Liver (tissue), 9 donors: Measurements from ENCODE around the gene SLF1. TPM values are rescaled to one million over a fixed set of nuclear protein-coding genes. Genes with fewer than 3 reads are reported as not detected.
A peak's percentile ranks its signal among the peaks of the same experiment; 100 is the strongest.
"Not testable (repeated sequence)": the region's sequence is repeated elsewhere in the genome, so short reads cannot be mapped to it uniquely, and the experiment has no call there.

Experiments
- DNase-seq: peaks from one replicate; pipeline ENCODE4 v3.0.0-alpha.2; 2017; ENCODE audit warnings: low spot score
- H3K27ac ChIP-seq, 2 donors: one replicate each; pipeline ENCODE4 v1.7.0; 2013; ENCODE audit warnings: inconsistent platforms in 2 of 2, low read length in 2 of 2, control low read depth in 1 of 2, low read depth in 1 of 2, mild to moderate bottlenecking in 1 of 2
- H3K27me3 ChIP-seq, 4 donors: one replicate each; pipeline versions ENCODE4 v1.6.1 to v1.7.0; 2013; ENCODE audit warnings: low read length in 3 of 4, inconsistent platforms in 1 of 4, mild to moderate bottlenecking in 1 of 4, moderate library complexity in 1 of 4; ENCODE audit not compliant: control insufficient read depth in 4 of 4, insufficient read depth in 4 of 4
- H3K36me3 ChIP-seq, 4 donors: one replicate each; pipeline versions ENCODE4 v1.6.1 to v1.7.0; 2013; ENCODE audit warnings: low read length in 3 of 4, mild to moderate bottlenecking in 3 of 4, low read depth in 1 of 4, moderate library complexity in 1 of 4; ENCODE audit not compliant: control insufficient read depth in 4 of 4, insufficient read depth in 3 of 4
- H3K4me1 ChIP-seq, 4 donors: one replicate each; pipeline versions ENCODE4 v1.6.1 to v1.7.0; 2013; ENCODE audit warnings: low read length in 3 of 4, mild to moderate bottlenecking in 3 of 4, moderate library complexity in 1 of 4; ENCODE audit not compliant: control insufficient read depth in 4 of 4, insufficient read depth in 4 of 4
- H3K4me3 ChIP-seq, 3 donors: one replicate each; pipeline versions ENCODE4 v1.6.1 to v1.7.0; 2013; ENCODE audit warnings: low read length in 3 of 3, control low read depth in 1 of 3, low read depth in 1 of 3, mild to moderate bottlenecking in 1 of 3
- H3K9ac ChIP-seq, 2 donors: one replicate each; pipeline ENCODE4 v1.7.0; 2013; ENCODE audit warnings: low read length in 2 of 2, mild to moderate bottlenecking in 2 of 2, moderate library complexity in 2 of 2, control low read depth in 1 of 2, low read depth in 1 of 2
- H3K9me3 ChIP-seq, 4 donors: one replicate each; pipeline versions ENCODE4 v1.6.1 to v1.7.0; 2013; ENCODE audit warnings: low read length in 3 of 4; ENCODE audit not compliant: control insufficient read depth in 4 of 4
- ATF3 ChIP-seq: IDR thresholded peaks from 2 replicates; pipeline ENCODE4 v1.6.1; 2016; ENCODE audit warnings: antibody characterized with exemption
- CTCF ChIP-seq: fragments of 150-350 bp; IDR thresholded peaks from 2 replicates; pipeline ENCODE4 v1.5.1; 2017; ENCODE audit warnings: improper control_type of control experiment, low read depth, low read length; ENCODE audit not compliant: missing input control
- EGR1 ChIP-seq, 2 donors: IDR thresholded peaks; 2 replicates each; pipeline ENCODE4 v1.6.1; 2016 to 2018; ENCODE audit warnings: antibody characterized with exemption in 2 of 2, low read depth in 2 of 2
- FOXA1 ChIP-seq: IDR thresholded peaks from 2 replicates; pipeline ENCODE4 v1.6.1; 2016; ENCODE audit warnings: antibody characterized with exemption
- FOXA2 ChIP-seq: IDR thresholded peaks from 2 replicates; pipeline ENCODE4 v1.6.1; 2016; ENCODE audit warnings: antibody characterized with exemption
- GABPA ChIP-seq, 2 donors: IDR thresholded peaks in 1 of 2; conservative IDR thresholded peaks in 1 of 2; 2 replicates each; pipeline ENCODE4 v1.6.1; 2016; ENCODE audit warnings: antibody characterized with exemption in 2 of 2, mild to moderate bottlenecking in 1 of 2, moderate library complexity in 1 of 2
- HNF4A ChIP-seq, 2 donors: conservative IDR thresholded peaks; 2 replicates each; pipeline ENCODE4 v1.6.1; 2016; ENCODE audit warnings: antibody characterized with exemption in 2 of 2, mild to moderate bottlenecking in 2 of 2
- HNF4G ChIP-seq: IDR thresholded peaks from 2 replicates; pipeline ENCODE4 v1.6.1; 2016; ENCODE audit warnings: antibody characterized with exemption
- JUND ChIP-seq, 2 donors: IDR thresholded peaks; 2 replicates each; pipeline ENCODE4 v1.6.1; 2016; ENCODE audit warnings: antibody characterized with exemption in 2 of 2
- MAX ChIP-seq: IDR thresholded peaks from 2 replicates; pipeline ENCODE4 v1.6.1; 2016; ENCODE audit warnings: antibody characterized with exemption
- NR2F2 ChIP-seq: IDR thresholded peaks from 2 replicates; pipeline ENCODE4 v1.6.1; 2016; ENCODE audit warnings: antibody characterized with exemption
- RAD21 ChIP-seq, 2 donors: IDR thresholded peaks; 2 replicates each; pipeline ENCODE4 v1.6.1; 2016; ENCODE audit warnings: antibody characterized with exemption in 2 of 2, mild to moderate bottlenecking in 2 of 2
- REST ChIP-seq: IDR thresholded peaks from 2 replicates; pipeline ENCODE4 v1.6.1; 2016; ENCODE audit warnings: antibody characterized with exemption, mild to moderate bottlenecking
- RXRA ChIP-seq, 2 donors: IDR thresholded peaks; 2 replicates each; pipeline ENCODE4 v1.6.1; 2017 to 2018; ENCODE audit warnings: antibody characterized with exemption in 2 of 2, mild to moderate bottlenecking in 1 of 2
- SP1 ChIP-seq: IDR thresholded peaks from 2 replicates; pipeline ENCODE4 v1.6.1; 2018; ENCODE audit warnings: antibody characterized with exemption, mild to moderate bottlenecking
- TAF1 ChIP-seq: conservative IDR thresholded peaks from 2 replicates; pipeline ENCODE4 v1.6.1; 2016; ENCODE audit warnings: antibody characterized with exemption, mild to moderate bottlenecking
- YY1 ChIP-seq: IDR thresholded peaks from 2 replicates; pipeline ENCODE4 v1.6.1; 2016; ENCODE audit warnings: antibody characterized with exemption, mild to moderate bottlenecking
- ZBTB33 ChIP-seq: IDR thresholded peaks from 2 replicates; pipeline ENCODE4 v1.6.1; 2016; ENCODE audit warnings: antibody characterized with exemption
- WGBS: extraction: QIAGEN DNeasy Blood & Tissue Kit; methylation state at CpG from one replicate; pipeline ENCODE4 v1.1.7; 2013; 5-methylcytosine and 5-hydroxymethylcytosine counted together
- polyA plus RNA-seq, 2 donors: library from polyadenylated mRNA; stranded (reverse) in 1 of 2; unstranded in 1 of 2; fragments of 200-250 nt in 1 of 2; fragments of >200 nt in 1 of 2; fragmentation: Nextera tagmentation in 1 of 2; extraction: Ambion mirVana in 1 of 2; gene quantifications; one replicate each; pipeline versions ENCODE4 v1.2.1 to v1.2.3, GENCODE V29; 2013 to 2015
- total RNA-seq, 2 donors: library from RNA; depleted of rRNA; stranded (reverse); fragments of >200 nt; gene quantifications; one replicate each; pipeline ENCODE4 v1.2.3, GENCODE V29; 2014
- donor health status: healthy.
- donor health status: healthy.
- donor health status: healthy.
- donor health status: healthy.
- donor health status: healthy.

The SLF1 gene
- total RNA-seq (1 to 10 TPM; 2.3 to 6.3 TPM), polyA plus RNA-seq (1 to 10 TPM in 1 of 2 donors, under 1 TPM in 1; 0.63 to 2.8 TPM)

- peak; percentile 87 for DNase-seq
- H3K9ac ChIP-seq: peak within 1 kb of the TSS; percentile 72 to 81
- H3K27me3 ChIP-seq: no peaks in the 10 kb centered on the region
- H3K4me1 ChIP-seq: peaks cover 5 to 56% (median 25%) of the 10 kb centered on the region in 4 donors
- H3K4me3 ChIP-seq: peak within 1 kb of the TSS; percentile 75 to 97 (median 94)
- WGBS: under 1% methylated on average over 63 of the region's 63 CpGs
- H3K9me3 ChIP-seq: no peaks in the 10 kb centered on the region
- H3K27ac ChIP-seq: peak within 1 kb of the TSS; percentile 73 to 77
- no peaks in the 10 kb centered on the region for H3K36me3 ChIP-seq
- peak; percentile 18 for TF ChIP-seq NR2F2
- TF ChIP-seq HNF4G: no peak
- no peak for TF ChIP-seq SP1
- TF ChIP-seq RXRA (IDR thresholded peaks at IDR 0.05): no peak
- peak; percentile 62 for TF ChIP-seq MAX
- TF ChIP-seq HNF4A (conservative IDR thresholded peaks at IDR 0.05): no peak
- TF ChIP-seq JUND (IDR thresholded peaks at IDR 0.05): no peak
- peak; percentile 95 to 99 for TF ChIP-seq GABPA (IDR thresholded peaks at IDR 0.05 in 1 of 2, conservative IDR thresholded peaks at IDR 0.05 in 1 of 2)
- peak; percentile 21 to 28 for TF ChIP-seq RAD21 (IDR thresholded peaks at IDR 0.05)
- peak; percentile 19 for TF ChIP-seq TAF1
- no peak for TF ChIP-seq FOXA2
- TF ChIP-seq FOXA1: no peak
- TF ChIP-seq REST: peak; percentile 54
- TF ChIP-seq CTCF: no peak
- TF ChIP-seq YY1: peak; percentile 1
These were observed at the start of gene SLF1, which contains the start of gene KIAA0825 for GRCh38 chr5:94618493-94619328. Gene SLF1, plus strand, starts transcription at chr5:94618669. Its CDS starts 10,142 bp downstream, at chr5:94628811. Gene KIAA0825, minus strand, starts transcription at chr5:94618604. Its CDS starts 81,478 bp downstream, at chr5:94537126.

- Histone ChIP-seq H3K27me3 (no peaks in the 10 kb centered on the region), H3K9ac (no peak overlapping the region), H3K4me3 (no peak overlapping the region), H3K9me3 (no peaks in the 10 kb centered on the region), H3K36me3 (no peaks in the 10 kb centered on the region), H3K27ac (no peak overlapping the region), H3K4me1 (no peaks in the 10 kb centered on the region)
- TF ChIP-seq RAD21 (IDR thresholded peaks at IDR 0.05) (no peak), HNF4G (no peak), TAF1 (no peak), ATF3 (no peak), EGR1 (IDR thresholded peaks at IDR 0.05; ENCODE audit: low read depth in 2 of 2) (no peak), ZBTB33 (no peak), GABPA (IDR thresholded peaks at IDR 0.05 in 1 of 2, conservative IDR thresholded peaks at IDR 0.05 in 1 of 2) (no peak), YY1 (no peak)
- no peak for DNase-seq
These were observed 47.1 kb upstream of the SLF1 start for GRCh38 chr5:94571415-94571814.

GRCh38 chr5:94573349-94573748, 45.1 kb upstream of the SLF1 start:
- H3K36me3 ChIP-seq, H3K4me1 ChIP-seq, H3K9ac ChIP-seq, DNase-seq, H3K27ac ChIP-seq, H3K27me3 ChIP-seq, H3K4me3 ChIP-seq, H3K9me3 ChIP-seq: not testable (repeated sequence)
- 84% methylated on average over 1 of the region's 1 CpG for WGBS
